HEK293 (cell line): ENCODE data around the gene MCHR1.

Experiments used
- PRDM4 ChIP-seq: fragments of 450-650 bp; formaldehyde crosslinking; IDR thresholded peaks from 2 replicates; pipeline ENCODE4 v1.5.1; 2017; ENCODE audit warnings: missing biosample characterization, missing genetic modification characterization
- ZNF621 ChIP-seq: fragments of 450-650 bp; formaldehyde crosslinking; IDR thresholded peaks from 2 replicates; pipeline ENCODE4 v1.5.1; 2017; ENCODE audit warnings: missing biosample characterization, missing genetic modification characterization

GRCh38 chr22:40633036-40633435 is 46.2 kb upstream of the MCHR1 start:
- TF ChIP-seq ZNF621, result no peak
- TF ChIP-seq PRDM4 (tag by site-specific recombination), result no peak
